Measurements from ENCODE around the gene FMO1. TPM values are rescaled to one million over a fixed set of nuclear protein-coding genes. Genes with fewer than 3 reads are reported as not detected.
A peak's percentile ranks its signal among the peaks of the same experiment; 100 is the strongest.
"Not testable (repeated sequence)": the region's sequence is repeated elsewhere in the genome, so short reads cannot be mapped to it uniquely, and the experiment has no call there.

The FMO1 gene
- polyA plus RNA-seq, 2 of the 4 experiments (the other 2 are of a cell fraction), result not detected

DNA sequence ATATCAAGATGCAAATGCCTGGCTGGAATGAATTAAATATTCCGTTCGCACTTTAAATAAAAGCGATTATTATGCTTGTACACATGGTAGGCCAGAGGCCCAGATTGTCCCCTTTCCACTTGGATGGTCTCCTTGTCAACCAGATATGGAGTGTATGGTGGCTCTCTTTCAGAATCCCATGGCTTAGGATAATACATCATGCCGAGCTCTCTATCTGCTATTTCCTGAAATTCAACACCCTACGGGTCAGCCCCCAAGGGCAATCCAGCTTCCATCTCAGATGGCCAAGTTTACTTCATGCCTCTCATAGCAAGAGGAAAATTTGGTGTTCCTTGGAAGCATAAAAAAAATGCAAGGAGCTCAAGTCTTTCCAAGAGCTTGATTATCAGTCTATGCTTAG is 25.4 kb upstream of the FMO1 start:
- Histone ChIP-seq H3K4me1 (no peaks in the 10 kb centered on the region), H3K27ac (no peak overlapping the region), H3K4me3 (no peak overlapping the region), H3K9me3 (no peaks in the 10 kb centered on the region), H3K4me2 (no peak overlapping the region)
- no peak for ATAC-seq
- ChIA-PET CTCF (interaction anchor here (1.4 kb wide), 1 partner anchor 91 kb away, joined by 4 read pairs; the partner anchor contains the start of gene FMO4), POLR2A (no interaction called here)
- DNase-seq (ENCODE audit: low read depth in 1 of 2, low spot score in 1 of 2), result no peak
- FAIRE-seq, result no peak
- TF ChIP-seq EHMT2 (IDR thresholded peaks at IDR 0.05; ENCODE audit: low read depth) (no peak), CBX8 (IDR thresholded peaks at IDR 0.05) (no peak), RFX5 (IDR thresholded peaks at IDR 0.05) (no peak)
- 85% methylated on average over 5 of the region's 5 CpGs for WGBS (ENCODE audit: missing lambda C conversion rate)

DNA sequence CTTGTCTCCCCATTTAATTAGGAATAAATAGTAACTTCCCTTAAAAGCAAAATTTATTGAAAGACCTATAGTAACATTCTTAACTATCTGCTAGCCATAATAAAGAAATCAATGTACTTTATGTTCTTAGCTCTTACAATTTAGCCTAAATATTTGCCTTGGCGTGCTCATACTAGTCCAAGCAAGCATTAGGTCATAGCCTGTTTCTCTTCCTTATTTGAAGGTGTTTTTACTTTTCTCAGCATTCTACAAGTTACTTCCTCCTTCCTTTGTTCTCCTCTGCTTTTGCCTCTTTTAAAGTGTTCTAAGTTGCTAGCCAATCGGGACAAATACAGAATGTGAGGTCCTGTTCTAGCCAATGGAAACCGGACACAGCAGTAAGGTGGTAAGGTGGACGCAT is 24.0 kb upstream of the FMO1 start:
- H3K4me1 ChIP-seq; DNase-seq (ENCODE audit: low read depth in 1 of 2, low spot score in 1 of 2); POLR2A ChIA-PET; ATAC-seq; FAIRE-seq; H3K4me2 ChIP-seq; CTCF ChIA-PET; H3K27ac ChIP-seq; H3K9me3 ChIP-seq; H3K4me3 ChIP-seq: not testable (repeated sequence)
- 59% methylated on average over 4 of the region's 4 CpGs for WGBS (ENCODE audit: missing lambda C conversion rate)

DNA sequence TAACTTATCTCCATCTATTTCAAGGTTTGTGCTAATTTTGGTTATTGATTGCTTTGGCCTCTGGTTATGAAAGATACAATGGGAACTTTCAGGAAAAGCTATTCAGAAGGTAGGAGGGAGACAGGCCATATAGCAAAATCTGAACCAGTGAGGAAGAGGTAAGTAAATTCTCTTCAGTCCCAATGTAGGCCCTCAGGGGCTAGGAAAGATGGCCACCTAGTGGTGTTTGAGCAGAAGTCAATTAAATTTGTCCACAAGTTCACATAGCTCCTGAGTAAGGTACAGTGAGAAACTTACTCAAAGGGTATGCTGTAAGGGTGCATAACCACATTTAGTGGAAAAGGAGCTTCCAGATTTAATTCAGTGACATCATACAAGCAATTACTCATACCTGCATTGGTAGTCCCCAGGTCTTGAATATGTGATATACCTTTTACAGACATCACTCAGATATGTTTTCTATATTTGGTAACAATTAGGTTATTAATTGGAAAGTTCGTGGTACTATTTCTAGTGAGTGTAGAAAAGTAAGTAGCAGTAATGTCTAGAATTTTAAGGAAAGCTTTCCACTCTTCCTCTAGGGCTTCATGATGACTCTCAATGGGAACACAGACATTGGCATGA is 21.4 kb upstream of the FMO1 start:
- FAIRE-seq (peak; percentile 7), ATAC-seq (peak; percentile 85 to 92), DNase-seq (ENCODE audit: low read depth in 1 of 2, low spot score in 1 of 2) (peak; percentile 43 to 60)
- POLR2A ChIA-PET, result no interaction called here
- Histone ChIP-seq H3K9me3 (no peaks in the 10 kb centered on the region), H3K4me2 (no peak overlapping the region), H3K27ac (no peak overlapping the region), H3K4me1 (no peaks in the 10 kb centered on the region), H3K4me3 (no peak overlapping the region)
- CTCF ChIA-PET, result interaction anchor here (0.9 to 3.3 kb wide), 23 partner anchors 9 to 298 kb away, joined by 3 to 24 read pairs (median 4); partner anchors contain the start of gene FMO4
- TF ChIP-seq SREBF2 (IDR thresholded peaks at IDR 0.05) (no peak), JUNB (IDR thresholded peaks at IDR 0.05) (no peak), HOXB13 (CRISPR knock-in tag; IDR thresholded peaks at IDR 0.05; ENCODE audit: low read depth) (no peak), CHD2 (IDR thresholded peaks at IDR 0.05; ENCODE audit: low read length, partially characterized antibody) (no peak), SMC3 (IDR thresholded peaks at IDR 0.05) (peak; percentile 30; the same call in 2 of the 3 replicates), HEYL (CRISPR knock-in tag; IDR thresholded peaks at IDR 0.05) (no peak), RAD21 (conservative IDR thresholded peaks at IDR 0.05 in 1 of 2, IDR thresholded peaks at IDR 0.05 in 1 of 2) (peak; percentile 62 to 68), HOXB5 (CRISPR knock-in tag; IDR thresholded peaks at IDR 0.05) (no peak), FOSB (CRISPR knock-in tag; IDR thresholded peaks at IDR 0.05) (no peak), TP53 (CRISPR knock-in tag; IDR thresholded peaks at IDR 0.05) (no peak)
- TF ChIP-seq, protein P1, sequence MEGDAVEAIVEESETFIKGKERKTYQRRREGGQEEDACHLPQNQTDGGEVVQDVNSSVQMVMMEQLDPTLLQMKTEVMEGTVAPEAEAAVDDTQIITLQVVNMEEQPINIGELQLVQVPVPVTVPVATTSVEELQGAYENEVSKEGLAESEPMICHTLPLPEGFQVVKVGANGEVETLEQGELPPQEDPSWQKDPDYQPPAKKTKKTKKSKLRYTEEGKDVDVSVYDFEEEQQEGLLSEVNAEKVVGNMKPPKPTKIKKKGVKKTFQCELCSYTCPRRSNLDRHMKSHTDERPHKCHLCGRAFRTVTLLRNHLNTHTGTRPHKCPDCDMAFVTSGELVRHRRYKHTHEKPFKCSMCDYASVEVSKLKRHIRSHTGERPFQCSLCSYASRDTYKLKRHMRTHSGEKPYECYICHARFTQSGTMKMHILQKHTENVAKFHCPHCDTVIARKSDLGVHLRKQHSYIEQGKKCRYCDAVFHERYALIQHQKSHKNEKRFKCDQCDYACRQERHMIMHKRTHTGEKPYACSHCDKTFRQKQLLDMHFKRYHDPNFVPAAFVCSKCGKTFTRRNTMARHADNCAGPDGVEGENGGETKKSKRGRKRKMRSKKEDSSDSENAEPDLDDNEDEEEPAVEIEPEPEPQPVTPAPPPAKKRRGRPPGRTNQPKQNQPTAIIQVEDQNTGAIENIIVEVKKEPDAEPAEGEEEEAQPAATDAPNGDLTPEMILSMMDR (IDR thresholded peaks at IDR 0.05), result peak; percentile 61
- 2% methylated on average over 1 of the region's 1 CpG for WGBS (ENCODE audit: missing lambda C conversion rate)

DNA sequence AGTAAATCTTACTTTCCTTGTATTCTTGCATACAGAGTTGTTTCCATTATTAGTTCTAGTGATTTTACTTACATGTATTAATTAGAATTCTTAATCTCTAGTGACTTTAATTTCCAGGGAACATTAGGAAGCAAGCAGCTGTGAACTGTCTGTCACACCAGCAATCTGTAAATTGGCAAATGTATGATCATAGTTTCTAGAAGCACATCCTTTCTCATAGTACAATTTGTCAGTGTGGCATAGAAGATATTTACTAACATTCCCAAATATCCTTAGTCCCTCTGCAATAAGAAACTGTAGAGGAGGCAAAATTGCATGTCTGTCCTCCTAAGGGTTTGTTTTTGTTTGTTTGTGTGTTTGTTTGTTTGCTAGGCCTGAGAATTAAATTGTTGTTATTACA is 17.0 kb upstream of the FMO1 start:
- no peak for DNase-seq (ENCODE audit: low read depth in 1 of 2, low spot score in 1 of 2)
- POLR2A ChIA-PET, result no interaction called here
- CTCF ChIA-PET, result interaction anchor here (0.7 kb wide), 1 partner anchor 30 kb away, joined by 3 read pairs; no protein-coding TSS in a partner anchor
- H3K4me2 ChIP-seq, result no peak overlapping the region
- TF ChIP-seq EHF (CRISPR knock-in tag; IDR thresholded peaks at IDR 0.05) (no peak), NR3C1 (IDR thresholded peaks at IDR 0.05) (no peak), JUN (IDR thresholded peaks at IDR 0.05) (no peak), SMC3 (IDR thresholded peaks at IDR 0.05) (no peak), TP53 (CRISPR knock-in tag; IDR thresholded peaks at IDR 0.05) (no peak), RCOR1 (IDR thresholded peaks at IDR 0.05; ENCODE audit: low read depth, low read length) (no peak), FOXS1 (CRISPR knock-in tag; IDR thresholded peaks at IDR 0.05) (no peak), HOXB13 (CRISPR knock-in tag; IDR thresholded peaks at IDR 0.05; ENCODE audit: low read depth) (no peak), ZFP36 (IDR thresholded peaks at IDR 0.05; ENCODE audit: borderline replicate concordance, partially characterized antibody) (no peak), CHD4 (IDR thresholded peaks at IDR 0.05; ENCODE audit: borderline replicate concordance) (no peak), MYC (IDR thresholded peaks at IDR 0.05; ENCODE audit: borderline replicate concordance, low read length) (no peak), RFX5 (IDR thresholded peaks at IDR 0.05) (no peak), BHLHE40 (IDR thresholded peaks at IDR 0.05; ENCODE audit: low read depth, low read length) (no peak)
- TF ChIP-seq, protein P2, sequence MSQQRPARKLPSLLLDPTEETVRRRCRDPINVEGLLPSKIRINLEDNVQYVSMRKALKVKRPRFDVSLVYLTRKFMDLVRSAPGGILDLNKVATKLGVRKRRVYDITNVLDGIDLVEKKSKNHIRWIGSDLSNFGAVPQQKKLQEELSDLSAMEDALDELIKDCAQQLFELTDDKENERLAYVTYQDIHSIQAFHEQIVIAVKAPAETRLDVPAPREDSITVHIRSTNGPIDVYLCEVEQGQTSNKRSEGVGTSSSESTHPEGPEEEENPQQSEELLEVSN (IDR thresholded peaks at IDR 0.05; ENCODE audit: borderline replicate concordance, low read depth), result no peak
- TF ChIP-seq, protein P3, sequence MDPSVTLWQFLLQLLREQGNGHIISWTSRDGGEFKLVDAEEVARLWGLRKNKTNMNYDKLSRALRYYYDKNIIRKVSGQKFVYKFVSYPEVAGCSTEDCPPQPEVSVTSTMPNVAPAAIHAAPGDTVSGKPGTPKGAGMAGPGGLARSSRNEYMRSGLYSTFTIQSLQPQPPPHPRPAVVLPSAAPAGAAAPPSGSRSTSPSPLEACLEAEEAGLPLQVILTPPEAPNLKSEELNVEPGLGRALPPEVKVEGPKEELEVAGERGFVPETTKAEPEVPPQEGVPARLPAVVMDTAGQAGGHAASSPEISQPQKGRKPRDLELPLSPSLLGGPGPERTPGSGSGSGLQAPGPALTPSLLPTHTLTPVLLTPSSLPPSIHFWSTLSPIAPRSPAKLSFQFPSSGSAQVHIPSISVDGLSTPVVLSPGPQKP (IDR thresholded peaks at IDR 0.05; ENCODE audit: low read depth, low read length), result no peak
- TF ChIP-seq, protein P4, sequence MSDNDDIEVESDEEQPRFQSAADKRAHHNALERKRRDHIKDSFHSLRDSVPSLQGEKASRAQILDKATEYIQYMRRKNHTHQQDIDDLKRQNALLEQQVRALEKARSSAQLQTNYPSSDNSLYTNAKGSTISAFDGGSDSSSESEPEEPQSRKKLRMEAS (IDR thresholded peaks at IDR 0.05), result no peak
- H3K4me3 ChIP-seq, result no peak overlapping the region
- H3K27ac ChIP-seq, result no peak overlapping the region
- H3K4me1 ChIP-seq, result no peaks in the 10 kb centered on the region
- H3K9me3 ChIP-seq, result no peaks in the 10 kb centered on the region
- FAIRE-seq, result no peak
- no peak for ATAC-seq

All from A549 (cell line).